OCI-LY1 (cell line): ENCODE measurements around the gene DLX5.

Experiments
- CTCF ChIP-seq: fragments of 200-600 bp; sonication (generic), shearing (Covaris generic); IDR thresholded peaks from 2 replicates; pipeline ENCODE4 v1.5.1; 2017; ENCODE audit warnings: mild to moderate bottlenecking, antibody characterized with exemption, low read length, moderate library complexity, mixed read lengths
- EZH2 ChIP-seq: fragments of 200-600 bp; sonication (generic), shearing (Covaris generic); IDR thresholded peaks from 2 replicates; pipeline ENCODE4 v1.8.0; 2017; ENCODE audit warnings: borderline replicate concordance, mixed run types, mild to moderate bottlenecking, antibody characterized with exemption, low read length, moderate library complexity, mixed read lengths

DNA sequence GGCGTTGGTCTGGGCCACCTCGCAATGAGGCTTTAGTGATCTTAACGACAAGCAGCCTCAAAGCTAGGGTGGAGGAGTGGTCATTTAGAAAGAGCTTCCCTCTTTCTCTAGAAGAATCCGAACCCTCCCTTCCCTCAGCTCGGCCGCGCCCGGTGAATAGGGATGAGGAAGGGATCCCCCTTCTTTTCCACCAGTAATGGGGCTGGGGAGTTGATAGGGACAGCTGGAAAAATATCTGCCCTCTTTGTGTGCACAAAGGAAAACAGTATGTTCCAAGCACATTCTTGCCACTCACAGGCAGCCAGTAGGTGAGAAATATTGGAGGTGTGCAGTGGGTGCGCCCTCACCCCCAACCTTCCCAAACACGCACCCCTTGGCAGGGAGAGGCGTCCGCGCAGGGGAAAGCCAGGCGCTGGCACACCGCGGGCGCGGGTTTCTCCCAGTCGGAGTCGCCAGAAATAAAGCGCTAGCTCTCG, 6.5 kb downstream of the DLX5 start:
- TF ChIP-seq CTCF = no peak
- no peak for TF ChIP-seq EZH2
